DND-41 (cell line): ENCODE data around the gene OMA1.
"Not testable (repeated sequence)": the region's sequence is repeated elsewhere in the genome, so short reads cannot be mapped to it uniquely, and the experiment has no call there.

Source experiments
- ATAC-seq: fragments of 200-7000 bp; cut with Tn5 transposase; 3 replicates; pipeline ENCODE4 v1.9.1; 2021; ENCODE audit warnings: low read depth; ENCODE audit not compliant: insufficient read depth
- DNase-seq: peaks from one replicate; pipeline ENCODE4 v3.0.0-alpha.2; 2020
- H2AFZ ChIP-seq: 2 replicates; pipeline ENCODE4 v1.6.0; 2012; ENCODE audit warnings: low read depth, low read length
- H3K27ac ChIP-seq: 2 replicates; pipeline ENCODE4 v1.5.1; 2012; ENCODE audit warnings: low read length, inconsistent platforms
- H3K27me3 ChIP-seq: fragments of 200-600 bp; sonication (generic); 2 replicates; pipeline ENCODE4 v1.6.0; 2012; ENCODE audit warnings: low read length, mild to moderate bottlenecking, inconsistent platforms; ENCODE audit not compliant: insufficient read depth, poor library complexity
- H3K36me3 ChIP-seq: 2 replicates; pipeline ENCODE4 v1.5.1; 2012; ENCODE audit warnings: low read length, inconsistent platforms; ENCODE audit not compliant: insufficient read depth
- H3K4me1 ChIP-seq: 2 replicates; pipeline ENCODE4 v1.5.1; 2012; ENCODE audit warnings: mild to moderate bottlenecking, low read length; ENCODE audit not compliant: insufficient read depth
- H3K4me2 ChIP-seq: 2 replicates; pipeline ENCODE4 v1.6.0; 2012; ENCODE audit warnings: mild to moderate bottlenecking, moderate library complexity, low read length, inconsistent platforms; ENCODE audit not compliant: insufficient read depth
- H3K4me3 ChIP-seq, 2 experiments: fragments of 200-600 bp in 1 of 2; shearing (Covaris generic) in 1 of 2; 2 replicates each; pipeline ENCODE4 v1.5.1; 2012 to 2016; ENCODE audit warnings: inconsistent platforms in 2 of 2, low read length in 2 of 2, mild to moderate bottlenecking in 2 of 2, low read depth in 1 of 2, moderate library complexity in 1 of 2
- H3K79me2 ChIP-seq: 2 replicates; pipeline ENCODE4 v1.6.0; 2012; ENCODE audit warnings: low read length, inconsistent platforms; ENCODE audit not compliant: insufficient read depth
- H3K9ac ChIP-seq: 2 replicates; pipeline ENCODE4 v1.6.0; 2012; ENCODE audit warnings: low read depth, mild to moderate bottlenecking, inconsistent platforms, low read length, moderate library complexity
- H3K9me3 ChIP-seq: 2 replicates; pipeline ENCODE4 v1.5.1; 2012; ENCODE audit warnings: low read length, moderate library complexity, mild to moderate bottlenecking, inconsistent platforms; ENCODE audit not compliant: insufficient read depth, severe bottlenecking
- H4K20me1 ChIP-seq: 2 replicates; pipeline ENCODE4 v1.6.0; 2012; ENCODE audit warnings: low read length; ENCODE audit not compliant: insufficient read depth
- CTCF ChIP-seq: IDR thresholded peaks from 2 replicates; pipeline ENCODE4 v1.5.1; 2012; ENCODE audit warnings: borderline replicate concordance, low read length, moderate library complexity, mild to moderate bottlenecking; ENCODE audit not compliant: poor library complexity, severe bottlenecking; ENCODE audit errors: extremely low read depth
- EZH2 ChIP-seq: IDR thresholded peaks from 3 replicates; pipeline ENCODE4 v1.6.1; 2012; ENCODE audit warnings: borderline replicate concordance, low read depth, mild to moderate bottlenecking, moderate library complexity, low read length, inconsistent platforms; ENCODE audit not compliant: severe bottlenecking

Gene OMA1

GRCh38 chr1:58555393-58555792 is 8.9 kb upstream of the OMA1 start:
- Histone ChIP-seq H3K4me1 (no peaks in the 10 kb centered on the region), H4K20me1 (no peaks in the 10 kb centered on the region), H2AFZ (no peak overlapping the region; the same call in 1 of the 2 replicates), H3K9ac (no peak overlapping the region), H3K4me3 (no peak overlapping the region), H3K4me2 (no peak overlapping the region), H3K36me3 (no peaks in the 10 kb centered on the region), H3K27me3 (peaks cover 7% of the 10 kb centered on the region), H3K9me3 (no peaks in the 10 kb centered on the region), H3K27ac (no peak overlapping the region), H3K79me2 (no peaks in the 10 kb centered on the region)
- no peak for DNase-seq
- TF ChIP-seq EZH2 (no peak), CTCF (no peak)
- no peak for ATAC-seq

DNA sequence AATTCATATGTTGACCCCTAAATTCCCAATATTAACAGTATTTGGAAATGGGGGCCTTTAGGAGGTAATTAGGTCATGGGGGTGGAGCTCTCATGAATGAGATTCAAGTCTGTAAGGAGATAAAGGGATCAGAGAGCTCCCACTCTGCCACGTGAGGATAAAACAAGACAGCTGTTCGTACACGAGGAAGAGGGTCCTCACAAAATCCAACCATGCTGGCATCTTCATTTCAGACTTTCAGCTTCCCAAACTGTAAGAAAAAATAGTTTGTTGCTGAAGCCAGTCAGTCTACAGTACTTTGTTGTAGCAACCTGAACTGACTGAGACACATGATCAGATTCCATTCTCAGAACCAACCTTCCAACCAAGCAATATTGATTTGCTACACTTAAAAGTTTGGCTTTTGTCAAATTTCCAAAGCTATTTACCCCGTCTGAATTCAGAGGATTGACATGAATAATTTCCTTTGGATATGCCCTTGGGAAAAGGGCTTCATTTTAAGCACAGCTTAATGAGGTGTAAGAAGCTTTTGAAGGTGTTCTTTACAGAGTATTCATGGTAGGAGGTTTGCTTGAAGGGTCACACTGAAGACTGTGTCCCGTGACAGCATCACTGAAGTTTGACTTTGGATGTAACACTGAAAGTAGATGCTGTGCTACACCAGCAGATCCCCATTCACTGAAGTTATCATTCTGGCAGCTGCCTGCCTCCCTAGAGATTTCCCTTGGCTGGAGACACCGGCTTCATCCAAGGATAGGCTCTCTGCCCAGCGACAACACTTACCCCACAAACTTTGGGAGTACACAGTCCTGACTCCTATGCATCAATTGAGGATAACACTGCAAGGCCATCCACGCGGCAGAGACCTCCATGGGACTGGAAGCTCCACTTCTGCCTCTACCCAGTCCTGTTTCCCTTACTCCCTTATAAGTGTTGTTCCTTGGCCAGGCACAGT is 4.9 kb upstream of the OMA1 start:
- DNase-seq (no peak), ATAC-seq (no peak; the same call in 2 of the 3 replicates)
- no peak for TF ChIP-seq CTCF
- no peak for TF ChIP-seq EZH2
- Histone ChIP-seq H3K79me2 (no peaks in the 10 kb centered on the region), H3K4me1 (peaks cover 10% of the 10 kb centered on the region), H3K9me3 (no peaks in the 10 kb centered on the region), H2AFZ (no peak overlapping the region), H3K27me3 (peaks cover 4% of the 10 kb centered on the region), H3K9ac (no peak overlapping the region), H3K36me3 (no peaks in the 10 kb centered on the region), H3K4me3 (no peak overlapping the region), H4K20me1 (no peaks in the 10 kb centered on the region), H3K4me2 (no peak overlapping the region), H3K27ac (no peak overlapping the region)

DNA sequence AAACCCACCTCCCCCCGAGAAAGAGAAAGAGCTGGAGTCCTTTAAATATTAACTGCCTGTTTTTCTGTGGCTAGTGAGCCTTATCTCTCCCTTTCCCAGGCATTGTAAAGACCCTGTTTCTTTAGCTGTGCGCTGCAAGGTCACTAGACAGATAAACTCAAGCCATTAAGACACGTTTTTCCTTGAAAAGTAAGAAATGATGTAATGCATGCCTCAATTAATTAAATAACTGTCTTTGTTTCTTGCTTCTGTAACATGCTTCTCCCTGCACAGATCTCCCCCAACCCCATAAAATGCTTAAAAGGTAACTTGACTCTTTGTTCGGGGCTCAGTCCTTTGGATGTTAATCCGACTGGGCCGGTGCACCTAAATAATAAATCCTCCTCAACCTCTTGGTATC is 2.8 kb upstream of the OMA1 start:
- H3K27me3 ChIP-seq, H3K4me3 ChIP-seq, H3K9ac ChIP-seq, H3K4me2 ChIP-seq, ATAC-seq, H3K27ac ChIP-seq, H2AFZ ChIP-seq, H3K36me3 ChIP-seq, DNase-seq, H4K20me1 ChIP-seq, H3K9me3 ChIP-seq: not testable (repeated sequence)
- Histone ChIP-seq H3K4me1 (peaks cover 21% of the 10 kb centered on the region), H3K79me2 (peaks cover 14% of the 10 kb centered on the region)

DNA sequence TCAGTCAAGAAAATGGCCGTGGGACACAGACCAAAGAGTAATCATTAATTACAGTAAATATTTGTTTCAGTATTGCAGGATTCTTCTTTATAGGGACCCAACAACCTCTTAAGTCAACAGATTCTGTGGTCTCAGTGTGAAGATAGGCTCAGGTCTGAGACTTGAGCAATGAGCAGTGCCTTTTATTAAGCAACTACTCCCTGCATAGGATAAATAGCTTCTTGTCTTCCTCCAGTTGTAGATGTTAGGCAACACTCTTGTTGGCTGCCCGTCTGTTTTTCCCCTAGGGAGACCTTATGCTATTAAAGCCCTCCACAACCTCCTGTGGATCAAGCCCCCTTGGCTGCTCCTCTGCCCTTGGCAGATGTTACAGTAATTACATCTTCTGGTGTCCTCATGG is 1.8 kb upstream of the OMA1 start:
- ATAC-seq: no peak
- Histone ChIP-seq H3K9me3 (no peaks in the 10 kb centered on the region), H4K20me1 (no peaks in the 10 kb centered on the region), H3K27me3 (no peaks in the 10 kb centered on the region), H3K79me2 (peaks cover 14% of the 10 kb centered on the region), H3K4me2 (no peak overlapping the region), H3K27ac (no peak overlapping the region), H3K36me3 (no peaks in the 10 kb centered on the region), H3K4me1 (peaks cover 21% of the 10 kb centered on the region), H3K9ac (no peak overlapping the region), H3K4me3 (no peak overlapping the region), H2AFZ (no peak overlapping the region)
- TF ChIP-seq CTCF (no peak), EZH2 (no peak)
- no peak for DNase-seq
